ENCODE results near the gene LTB. TPM values are rescaled to one million over a fixed set of nuclear protein-coding genes. Genes with fewer than 3 reads are reported as not detected.

LTB gene
- polyA plus RNA-seq, 1 of the 3 experiments (the other 2 are of a cell fraction), result 0.10 TPM

DNA sequence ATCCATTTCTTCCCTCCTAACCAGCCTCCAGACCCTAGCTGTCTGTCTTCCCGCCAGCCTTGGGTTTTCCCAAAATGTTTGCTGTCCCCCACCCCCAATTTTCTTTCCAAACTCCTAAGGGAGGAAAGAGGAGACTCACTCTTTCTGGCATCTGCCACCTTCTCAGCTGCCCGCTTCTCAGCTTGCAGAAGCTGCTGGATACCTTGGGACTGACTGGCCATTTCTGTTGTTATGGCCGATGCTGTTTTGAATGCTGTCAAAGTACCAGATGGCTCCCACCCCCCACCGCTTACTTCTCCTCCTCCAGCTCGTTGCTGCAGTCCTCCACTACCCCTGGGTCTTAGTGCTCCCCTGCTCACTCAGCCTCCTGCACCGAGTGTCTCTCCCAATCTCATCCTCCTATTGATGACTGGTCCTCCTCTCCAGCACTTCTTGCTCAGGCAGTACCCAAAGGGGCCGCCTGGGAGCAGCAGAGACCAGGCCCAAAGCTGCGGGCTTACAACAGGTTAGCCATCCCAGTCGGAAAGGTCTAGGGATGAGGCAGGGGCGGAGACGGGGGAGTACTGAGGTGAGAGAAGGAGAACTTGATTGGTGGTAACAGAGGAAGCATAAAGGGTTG, 35.8 kb downstream of the LTB start, which contains the start of gene ATP6V1G2 (continued):
- TF ChIP-seq, protein P1, sequence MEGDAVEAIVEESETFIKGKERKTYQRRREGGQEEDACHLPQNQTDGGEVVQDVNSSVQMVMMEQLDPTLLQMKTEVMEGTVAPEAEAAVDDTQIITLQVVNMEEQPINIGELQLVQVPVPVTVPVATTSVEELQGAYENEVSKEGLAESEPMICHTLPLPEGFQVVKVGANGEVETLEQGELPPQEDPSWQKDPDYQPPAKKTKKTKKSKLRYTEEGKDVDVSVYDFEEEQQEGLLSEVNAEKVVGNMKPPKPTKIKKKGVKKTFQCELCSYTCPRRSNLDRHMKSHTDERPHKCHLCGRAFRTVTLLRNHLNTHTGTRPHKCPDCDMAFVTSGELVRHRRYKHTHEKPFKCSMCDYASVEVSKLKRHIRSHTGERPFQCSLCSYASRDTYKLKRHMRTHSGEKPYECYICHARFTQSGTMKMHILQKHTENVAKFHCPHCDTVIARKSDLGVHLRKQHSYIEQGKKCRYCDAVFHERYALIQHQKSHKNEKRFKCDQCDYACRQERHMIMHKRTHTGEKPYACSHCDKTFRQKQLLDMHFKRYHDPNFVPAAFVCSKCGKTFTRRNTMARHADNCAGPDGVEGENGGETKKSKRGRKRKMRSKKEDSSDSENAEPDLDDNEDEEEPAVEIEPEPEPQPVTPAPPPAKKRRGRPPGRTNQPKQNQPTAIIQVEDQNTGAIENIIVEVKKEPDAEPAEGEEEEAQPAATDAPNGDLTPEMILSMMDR (IDR thresholded peaks at IDR 0.05), result peak; percentile 98
- TF ChIP-seq SIN3A (IDR thresholded peaks at IDR 0.05; ENCODE audit: borderline replicate concordance, low read depth, low read length), result peak; percentile 79; the same call in 1 of the 2 replicates
- no peak for TF ChIP-seq TEAD4 (IDR thresholded peaks at IDR 0.05; ENCODE audit: borderline replicate concordance, insufficient read depth)
- TF ChIP-seq RCOR1 (IDR thresholded peaks at IDR 0.05; ENCODE audit: low read length), result peak; percentile 72
- peak; percentile 27; the same call in 1 of the 2 replicates for TF ChIP-seq TCF12 (IDR thresholded peaks at IDR 0.05)
- peak; percentile 89 for TF ChIP-seq SMC3 (IDR thresholded peaks at IDR 0.05; ENCODE audit: low read depth, low read length)
- TF ChIP-seq FOXJ3 (CRISPR knock-in tag; IDR thresholded peaks at IDR 0.05), result no peak
- TF ChIP-seq, protein P2, sequence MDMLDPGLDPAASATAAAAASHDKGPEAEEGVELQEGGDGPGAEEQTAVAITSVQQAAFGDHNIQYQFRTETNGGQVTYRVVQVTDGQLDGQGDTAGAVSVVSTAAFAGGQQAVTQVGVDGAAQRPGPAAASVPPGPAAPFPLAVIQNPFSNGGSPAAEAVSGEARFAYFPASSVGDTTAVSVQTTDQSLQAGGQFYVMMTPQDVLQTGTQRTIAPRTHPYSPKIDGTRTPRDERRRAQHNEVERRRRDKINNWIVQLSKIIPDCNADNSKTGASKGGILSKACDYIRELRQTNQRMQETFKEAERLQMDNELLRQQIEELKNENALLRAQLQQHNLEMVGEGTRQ (IDR thresholded peaks at IDR 0.05; ENCODE audit: borderline replicate concordance, low read depth, low read length), result 0 out of 2 replicates have a peak, but pooled peaks have one; percentile 26
- no peak for TF ChIP-seq NFIC (IDR thresholded peaks at IDR 0.05; ENCODE audit: borderline replicate concordance)
- TF ChIP-seq YY1 (IDR thresholded peaks at IDR 0.05; ENCODE audit: low read depth), result peak; percentile 41; the same call in 1 of the 2 replicates
- TF ChIP-seq ELF1 (IDR thresholded peaks at IDR 0.05), result no peak
- TF ChIP-seq EZH2phosphoT487 (IDR thresholded peaks at IDR 0.05; ENCODE audit: borderline replicate concordance, low read depth), result no peak
- no peak for TF ChIP-seq FOXM1 (IDR thresholded peaks at IDR 0.05; ENCODE audit: low read depth)
- TF ChIP-seq, protein P3, sequence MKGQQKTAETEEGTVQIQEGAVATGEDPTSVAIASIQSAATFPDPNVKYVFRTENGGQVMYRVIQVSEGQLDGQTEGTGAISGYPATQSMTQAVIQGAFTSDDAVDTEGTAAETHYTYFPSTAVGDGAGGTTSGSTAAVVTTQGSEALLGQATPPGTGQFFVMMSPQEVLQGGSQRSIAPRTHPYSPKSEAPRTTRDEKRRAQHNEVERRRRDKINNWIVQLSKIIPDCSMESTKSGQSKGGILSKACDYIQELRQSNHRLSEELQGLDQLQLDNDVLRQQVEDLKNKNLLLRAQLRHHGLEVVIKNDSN (IDR thresholded peaks at IDR 0.05; ENCODE audit: borderline replicate concordance, low read depth), result no peak
- TF ChIP-seq, protein P4, sequence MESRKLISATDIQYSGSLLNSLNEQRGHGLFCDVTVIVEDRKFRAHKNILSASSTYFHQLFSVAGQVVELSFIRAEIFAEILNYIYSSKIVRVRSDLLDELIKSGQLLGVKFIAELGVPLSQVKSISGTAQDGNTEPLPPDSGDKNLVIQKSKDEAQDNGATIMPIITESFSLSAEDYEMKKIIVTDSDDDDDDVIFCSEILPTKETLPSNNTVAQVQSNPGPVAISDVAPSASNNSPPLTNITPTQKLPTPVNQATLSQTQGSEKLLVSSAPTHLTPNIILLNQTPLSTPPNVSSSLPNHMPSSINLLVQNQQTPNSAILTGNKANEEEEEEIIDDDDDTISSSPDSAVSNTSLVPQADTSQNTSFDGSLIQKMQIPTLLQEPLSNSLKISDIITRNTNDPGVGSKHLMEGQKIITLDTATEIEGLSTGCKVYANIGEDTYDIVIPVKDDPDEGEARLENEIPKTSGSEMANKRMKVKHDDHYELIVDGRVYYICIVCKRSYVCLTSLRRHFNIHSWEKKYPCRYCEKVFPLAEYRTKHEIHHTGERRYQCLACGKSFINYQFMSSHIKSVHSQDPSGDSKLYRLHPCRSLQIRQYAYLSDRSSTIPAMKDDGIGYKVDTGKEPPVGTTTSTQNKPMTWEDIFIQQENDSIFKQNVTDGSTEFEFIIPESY (IDR thresholded peaks at IDR 0.05; ENCODE audit: borderline replicate concordance, low read depth), result no peak
- no peak; the same call in 1 of the 2 replicates for TF ChIP-seq RFX5 (IDR thresholded peaks at IDR 0.05; ENCODE audit: low read length)
- peak; percentile 70 for TF ChIP-seq GABPA (IDR thresholded peaks at IDR 0.05; ENCODE audit: low read depth)
- TF ChIP-seq, protein P5, sequence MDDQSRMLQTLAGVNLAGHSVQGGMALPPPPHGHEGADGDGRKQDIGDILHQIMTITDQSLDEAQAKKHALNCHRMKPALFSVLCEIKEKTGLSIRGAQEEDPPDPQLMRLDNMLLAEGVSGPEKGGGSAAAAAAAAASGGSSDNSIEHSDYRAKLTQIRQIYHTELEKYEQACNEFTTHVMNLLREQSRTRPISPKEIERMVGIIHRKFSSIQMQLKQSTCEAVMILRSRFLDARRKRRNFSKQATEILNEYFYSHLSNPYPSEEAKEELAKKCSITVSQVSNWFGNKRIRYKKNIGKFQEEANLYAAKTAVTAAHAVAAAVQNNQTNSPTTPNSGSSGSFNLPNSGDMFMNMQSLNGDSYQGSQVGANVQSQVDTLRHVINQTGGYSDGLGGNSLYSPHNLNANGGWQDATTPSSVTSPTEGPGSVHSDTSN (IDR thresholded peaks at IDR 0.05), result peak; percentile 67
- peak; percentile 99 for TF ChIP-seq RAD21 (IDR thresholded peaks at IDR 0.05; ENCODE audit: low read length)
